ENCODE results near the gene HTR3D. TPM values are rescaled to one million over a fixed set of nuclear protein-coding genes. Genes with fewer than 3 reads are reported as not detected.

Gene HTR3D
- total and polyA plus RNA-seq, 10 of the 15 experiments (the other 5 are each of a cell fraction or from before 2014, with no cell fraction given) = not detected

- BruUV-seq (replicated peaks) = no TSS peak
- Histone ChIP-seq H3K4me2 (ENCODE audit: control insufficient read depth, insufficient read depth) (no peak overlapping the region), H3K36me3 (ENCODE audit: control insufficient read depth in 2 of 2, insufficient read depth in 2 of 2, low read length in 1 of 2) (no peaks in the 10 kb centered on the region), H3K4me3 (no peak overlapping the region), H3K27ac (ENCODE audit: control insufficient read depth, insufficient read depth) (no peak overlapping the region), H3K4me1 (ENCODE audit: control insufficient read depth, insufficient read depth, low read length) (no peaks in the 10 kb centered on the region), H3K9ac (ENCODE audit: control insufficient read depth, insufficient read depth, low read length) (no peak overlapping the region), H3K79me2 (ENCODE audit: control insufficient read depth, insufficient read depth, low read length) (no peaks in the 10 kb centered on the region), H2AFZ (ENCODE audit: control insufficient read depth, low read depth, low read length) (no peak overlapping the region), H3K27me3 (replicated peaks in 1 of 2; ENCODE audit: control insufficient read depth in 2 of 2, insufficient read depth in 2 of 2, low read length in 1 of 2) (no peaks in the 10 kb centered on the region), H4K20me1 (ENCODE audit: control insufficient read depth, insufficient read depth) (no peaks in the 10 kb centered on the region), H3K9me3 (replicated peaks; ENCODE audit: control insufficient read depth, insufficient read depth, low read length) (peaks cover 8% of the 10 kb centered on the region; the same call in 2 of the 3 replicates)
- ChIA-PET SMC1A (ENCODE audit: uncharacterized antibody, unreplicated experiment) (no interaction called here), RAD21 (ENCODE audit: unreplicated experiment) (no interaction called here), POLR2A (no interaction called here), CTCF (interaction anchor here (1.4 kb wide), 1 partner anchor 33 kb away, joined by 3 read pairs; no protein-coding TSS in a partner anchor)
- TF ChIP-seq RB1 (IDR thresholded peaks at IDR 0.05; ENCODE audit: borderline replicate concordance) (no peak), MXI1 (IDR thresholded peaks at IDR 0.05; ENCODE audit: low read depth, low read length) (no peak), RAD51 (IDR thresholded peaks at IDR 0.05) (no peak), CEBPZ (IDR thresholded peaks at IDR 0.05; ENCODE audit: low read depth, low read length) (no peak), MEF2A (IDR thresholded peaks at IDR 0.05; ENCODE audit: insufficient read depth, low read depth, low read length) (no peak)
- no peak for FAIRE-seq
- no peak for ATAC-seq
- WGBS (ENCODE audit: insufficient coverage, insufficient replicate concordance, low lambda C conversion rate, missing lambda C conversion rate) = 21% methylated on average over 3 of the region's 3 CpGs
- intact Hi-C loops (cut with micrococcal nuclease; ENCODE audit: unreplicated experiment) (no loop called here), in situ Hi-C loops (cut with MboI) (no loop called here)
- no peak for DNase-seq (ENCODE audit: low read depth, low spot score)
Measured at GRCh38 chr3:184085389-184085852, 53.9 kb downstream of the HTR3D start.

Small RNAs within 50 kb of the gene (small RNA-seq; reads per million reads assigned to genes)
- not detected for gene RF00019

Other genes with a start within 250 kb of the HTR3D start
Only the 7 nearest of the 14 such genes appear.
- 56.4 and 58.5 TPM in 2 replicates for gene PARL, start 146.9 kb upstream of the HTR3D start, total RNA-seq (2014; rRNA removed)
- 55.3 and 56.8 TPM in 2 replicates for gene PARL, start 146.9 kb upstream of the HTR3D start, total RNA-seq (2014; rRNA removed; fragmentation: Illumina TruSeq; extraction: Trizol)
- 74.1 and 80.2 TPM in 2 replicates for gene PARL, start 146.9 kb upstream of the HTR3D start, total RNA-seq (2021)
- gene PARL, start 146.9 kb upstream of the HTR3D start, polyA plus RNA-seq (2011; rRNA removed) = 75.4 and 78.6 TPM in 2 replicates
- 58.6 and 70.7 TPM in 2 replicates for gene PARL, start 146.9 kb upstream of the HTR3D start, polyA plus RNA-seq (2014; fragmentation: Illumina TruSeq; extraction: Trizol)
- 10 to 100 TPM; 49.7 to 83.0 TPM for gene PARL, start 146.9 kb upstream of the HTR3D start, polyA plus RNA-seq (2014; fragmentation: Nextera tagmentation; extraction: Ambion mirVana)
- gene PARL, start 146.9 kb upstream of the HTR3D start, polyA plus RNA-seq (2014; rRNA removed) = 75.0 and 75.9 TPM in 2 replicates
- gene PARL, start 146.9 kb upstream of the HTR3D start, polyA plus RNA-seq (2016; fragmentation: Nextera tagmentation; extraction: Ambion mirVana) = 100 to 1,000 TPM; 100 to 113 TPM
- gene ABCC5, start 13.9 kb upstream of the HTR3D start, total RNA-seq (2014; rRNA removed) = 6.0 and 7.1 TPM in 2 replicates
- gene ABCC5, start 13.9 kb upstream of the HTR3D start, total RNA-seq (2014; rRNA removed; fragmentation: Illumina TruSeq; extraction: Trizol) = 5.9 and 6.3 TPM in 2 replicates
- gene ABCC5, start 13.9 kb upstream of the HTR3D start, total RNA-seq (2021) = 9.9 and 14.4 TPM in 2 replicates
- gene ABCC5, start 13.9 kb upstream of the HTR3D start, polyA plus RNA-seq (2011; rRNA removed) = 14.7 and 17.8 TPM in 2 replicates
- 7.8 and 9.6 TPM in 2 replicates for gene ABCC5, start 13.9 kb upstream of the HTR3D start, polyA plus RNA-seq (2014; fragmentation: Illumina TruSeq; extraction: Trizol)
- 1 to 10 TPM; 6.1 to 7.2 TPM for gene ABCC5, start 13.9 kb upstream of the HTR3D start, polyA plus RNA-seq (2014; fragmentation: Nextera tagmentation; extraction: Ambion mirVana)
- 9.7 and 10.4 TPM in 2 replicates for gene ABCC5, start 13.9 kb upstream of the HTR3D start, polyA plus RNA-seq (2014; rRNA removed)
- 10 to 100 TPM; 11.0 to 11.4 TPM for gene ABCC5, start 13.9 kb upstream of the HTR3D start, polyA plus RNA-seq (2016; fragmentation: Nextera tagmentation; extraction: Ambion mirVana)
- not detected in 2 replicates for gene HTR3C, start 21.3 kb downstream of the HTR3D start, total RNA-seq (2014; rRNA removed)
- gene HTR3C, start 21.3 kb downstream of the HTR3D start, total RNA-seq (2014; rRNA removed; fragmentation: Illumina TruSeq; extraction: Trizol) = not detected in 2 replicates
- not detected in 2 replicates for gene HTR3C, start 21.3 kb downstream of the HTR3D start, total RNA-seq (2021)
- not detected in 2 replicates for gene HTR3C, start 21.3 kb downstream of the HTR3D start, polyA plus RNA-seq (2011; rRNA removed)
- not detected in 2 replicates for gene HTR3C, start 21.3 kb downstream of the HTR3D start, polyA plus RNA-seq (2014; fragmentation: Illumina TruSeq; extraction: Trizol)
- gene HTR3C, start 21.3 kb downstream of the HTR3D start, polyA plus RNA-seq (2014; fragmentation: Nextera tagmentation; extraction: Ambion mirVana) = not detected
- gene HTR3C, start 21.3 kb downstream of the HTR3D start, polyA plus RNA-seq (2014; rRNA removed) = not detected in 2 replicates
- gene HTR3C, start 21.3 kb downstream of the HTR3D start, polyA plus RNA-seq (2016; fragmentation: Nextera tagmentation; extraction: Ambion mirVana) = not detected
- gene HTR3E, start 65.3 kb downstream of the HTR3D start, total RNA-seq (2014; rRNA removed) = not detected in 2 replicates
- not detected in 2 replicates for gene HTR3E, start 65.3 kb downstream of the HTR3D start, total RNA-seq (2014; rRNA removed; fragmentation: Illumina TruSeq; extraction: Trizol)
- not detected in 2 replicates for gene HTR3E, start 65.3 kb downstream of the HTR3D start, total RNA-seq (2021)
- gene HTR3E, start 65.3 kb downstream of the HTR3D start, polyA plus RNA-seq (2011; rRNA removed) = not detected in 2 replicates
- not detected in 2 replicates for gene HTR3E, start 65.3 kb downstream of the HTR3D start, polyA plus RNA-seq (2014; fragmentation: Illumina TruSeq; extraction: Trizol)
- not detected for gene HTR3E, start 65.3 kb downstream of the HTR3D start, polyA plus RNA-seq (2014; fragmentation: Nextera tagmentation; extraction: Ambion mirVana)
- not detected in 2 replicates for gene HTR3E, start 65.3 kb downstream of the HTR3D start, polyA plus RNA-seq (2014; rRNA removed)
- gene HTR3E, start 65.3 kb downstream of the HTR3D start, polyA plus RNA-seq (2016; fragmentation: Nextera tagmentation; extraction: Ambion mirVana) = not detected
- gene EIF2B5, start 103.6 kb downstream of the HTR3D start, total RNA-seq (2014; rRNA removed) = 50.9 and 53.9 TPM in 2 replicates
- gene EIF2B5, start 103.6 kb downstream of the HTR3D start, total RNA-seq (2014; rRNA removed; fragmentation: Illumina TruSeq; extraction: Trizol) = 46.1 and 50.4 TPM in 2 replicates
- gene EIF2B5, start 103.6 kb downstream of the HTR3D start, total RNA-seq (2021) = 44.9 and 50.7 TPM in 2 replicates
- 49.7 and 58.5 TPM in 2 replicates for gene EIF2B5, start 103.6 kb downstream of the HTR3D start, polyA plus RNA-seq (2011; rRNA removed)
- 53.5 and 55.9 TPM in 2 replicates for gene EIF2B5, start 103.6 kb downstream of the HTR3D start, polyA plus RNA-seq (2014; fragmentation: Illumina TruSeq; extraction: Trizol)
- 10 to 100 TPM; 13.7 to 23.6 TPM for gene EIF2B5, start 103.6 kb downstream of the HTR3D start, polyA plus RNA-seq (2014; fragmentation: Nextera tagmentation; extraction: Ambion mirVana)
- gene EIF2B5, start 103.6 kb downstream of the HTR3D start, polyA plus RNA-seq (2014; rRNA removed) = 65.1 and 72.4 TPM in 2 replicates
- 10 to 100 TPM; 79.2 to 82.7 TPM for gene EIF2B5, start 103.6 kb downstream of the HTR3D start, polyA plus RNA-seq (2016; fragmentation: Nextera tagmentation; extraction: Ambion mirVana)
- gene DVL3, start 123.6 kb downstream of the HTR3D start, total RNA-seq (2014; rRNA removed) = 15.6 and 19.4 TPM in 2 replicates
- gene DVL3, start 123.6 kb downstream of the HTR3D start, total RNA-seq (2014; rRNA removed; fragmentation: Illumina TruSeq; extraction: Trizol) = 8.1 and 9.1 TPM in 2 replicates
- gene DVL3, start 123.6 kb downstream of the HTR3D start, total RNA-seq (2021) = 34.3 and 39.7 TPM in 2 replicates
- 18.7 and 25.9 TPM in 2 replicates for gene DVL3, start 123.6 kb downstream of the HTR3D start, polyA plus RNA-seq (2011; rRNA removed)
- gene DVL3, start 123.6 kb downstream of the HTR3D start, polyA plus RNA-seq (2014; fragmentation: Illumina TruSeq; extraction: Trizol) = 13.8 and 19.1 TPM in 2 replicates
- 1 to 10 TPM; 2.2 to 2.4 TPM for gene DVL3, start 123.6 kb downstream of the HTR3D start, polyA plus RNA-seq (2014; fragmentation: Nextera tagmentation; extraction: Ambion mirVana)
- 33.0 and 34.0 TPM in 2 replicates for gene DVL3, start 123.6 kb downstream of the HTR3D start, polyA plus RNA-seq (2014; rRNA removed)
- 1 to 10 TPM; 6.8 to 9.8 TPM for gene DVL3, start 123.6 kb downstream of the HTR3D start, polyA plus RNA-seq (2016; fragmentation: Nextera tagmentation; extraction: Ambion mirVana)
- gene AP2M1, start 143.1 kb downstream of the HTR3D start, total RNA-seq (2014; rRNA removed) = 148 and 159 TPM in 2 replicates
- gene AP2M1, start 143.1 kb downstream of the HTR3D start, total RNA-seq (2014; rRNA removed; fragmentation: Illumina TruSeq; extraction: Trizol) = 110 and 115 TPM in 2 replicates
- gene AP2M1, start 143.1 kb downstream of the HTR3D start, total RNA-seq (2021) = 180 and 191 TPM in 2 replicates
- gene AP2M1, start 143.1 kb downstream of the HTR3D start, polyA plus RNA-seq (2011; rRNA removed) = 163 and 269 TPM in 2 replicates
- gene AP2M1, start 143.1 kb downstream of the HTR3D start, polyA plus RNA-seq (2014; fragmentation: Illumina TruSeq; extraction: Trizol) = 120 and 164 TPM in 2 replicates
- gene AP2M1, start 143.1 kb downstream of the HTR3D start, polyA plus RNA-seq (2014; fragmentation: Nextera tagmentation; extraction: Ambion mirVana) = 10 to 100 TPM; 65.6 to 68.9 TPM
- gene AP2M1, start 143.1 kb downstream of the HTR3D start, polyA plus RNA-seq (2014; rRNA removed) = 156 and 174 TPM in 2 replicates
- gene AP2M1, start 143.1 kb downstream of the HTR3D start, polyA plus RNA-seq (2016; fragmentation: Nextera tagmentation; extraction: Ambion mirVana) = 100 to 1,000 TPM; 340 to 356 TPM